ENCODE data around the gene PTPN1.

Gene PTPN1

GRCh38 chr20:50585214-50585613 is 75.0 kb downstream of the PTPN1 start:
- H3K9me3 Mint-ChIP-seq = no peaks in the 10 kb centered on the region
- no peaks in the 10 kb centered on the region for H3K4me1 Mint-ChIP-seq
- H3K27me3 Mint-ChIP-seq (ENCODE audit: low read depth) = no peaks in the 10 kb centered on the region
- H3K4me3 Mint-ChIP-seq = no peak overlapping the region
- H3K27ac Mint-ChIP-seq = no peak overlapping the region
- no peak for TF ChIP-seq CTCF (IDR thresholded peaks at IDR 0.05; ENCODE audit: unreplicated experiment in 3 of 3)
- peaks cover 53% of the 10 kb centered on the region for H3K36me3 Mint-ChIP-seq (ENCODE audit: low read depth)

GRCh38 chr20:50585678-50586077 is 75.5 kb downstream of the PTPN1 start:
- H3K9me3 Mint-ChIP-seq = no peaks in the 10 kb centered on the region
- peaks cover 48% of the 10 kb centered on the region for H3K36me3 Mint-ChIP-seq (ENCODE audit: low read depth)
- H3K27me3 Mint-ChIP-seq (ENCODE audit: low read depth) = no peaks in the 10 kb centered on the region
- no peak overlapping the region for H3K4me3 Mint-ChIP-seq
- H3K27ac Mint-ChIP-seq = no peak overlapping the region
- TF ChIP-seq CTCF (IDR thresholded peaks at IDR 0.05; ENCODE audit: unreplicated experiment in 3 of 3) = no peak
- H3K4me1 Mint-ChIP-seq = no peaks in the 10 kb centered on the region

- no peaks in the 10 kb centered on the region for H3K9me3 Mint-ChIP-seq
- TF ChIP-seq CTCF (IDR thresholded peaks at IDR 0.05; ENCODE audit: unreplicated experiment in 3 of 3) = no peak
- H3K4me3 Mint-ChIP-seq = no peak overlapping the region
- H3K27me3 Mint-ChIP-seq (ENCODE audit: low read depth) = no peaks in the 10 kb centered on the region
- no peaks in the 10 kb centered on the region for H3K4me1 Mint-ChIP-seq
- H3K36me3 Mint-ChIP-seq (ENCODE audit: low read depth) = peaks cover 41% of the 10 kb centered on the region
- no peak overlapping the region for H3K27ac Mint-ChIP-seq
These were observed 76.5 kb downstream of the PTPN1 start for GRCh38 chr20:50586531-50587232.

- Mint-ChIP-seq H3K27me3 (ENCODE audit: low read depth) (no peaks in the 10 kb centered on the region), H3K27ac (no peak overlapping the region), H3K4me1 (peaks cover 1% of the 10 kb centered on the region), H3K36me3 (ENCODE audit: low read depth) (peaks cover 35% of the 10 kb centered on the region), H3K9me3 (no peaks in the 10 kb centered on the region), H3K4me3 (no peak overlapping the region)
- TF ChIP-seq CTCF (IDR thresholded peaks at IDR 0.05; ENCODE audit: unreplicated experiment in 3 of 3) = no peak
These were observed 77.2 kb downstream of the PTPN1 start for GRCh38 chr20:50587291-50587961.

GRCh38 chr20:50588034-50588736 is 78.0 kb downstream of the PTPN1 start:
- Mint-ChIP-seq H3K36me3 (ENCODE audit: low read depth) (peaks cover 28% of the 10 kb centered on the region), H3K4me3 (no peak overlapping the region), H3K27me3 (ENCODE audit: low read depth) (no peaks in the 10 kb centered on the region), H3K27ac (no peak overlapping the region), H3K4me1 (peaks cover 6% of the 10 kb centered on the region), H3K9me3 (no peaks in the 10 kb centered on the region)
- peak; percentile 66 to 78 (median 74) for TF ChIP-seq CTCF (IDR thresholded peaks at IDR 0.05; ENCODE audit: unreplicated experiment in 3 of 3)

Data from nephron (organoid).